ENCODE measurements around the gene FEN1. TPM values are rescaled to one million over a fixed set of nuclear protein-coding genes. Genes with fewer than 3 reads are reported as not detected.

The FEN1 gene
- polyA plus RNA-seq, 2 of the 4 experiments (the other 2 are of a cell fraction), result 38.4 to 105 TPM

DNA sequence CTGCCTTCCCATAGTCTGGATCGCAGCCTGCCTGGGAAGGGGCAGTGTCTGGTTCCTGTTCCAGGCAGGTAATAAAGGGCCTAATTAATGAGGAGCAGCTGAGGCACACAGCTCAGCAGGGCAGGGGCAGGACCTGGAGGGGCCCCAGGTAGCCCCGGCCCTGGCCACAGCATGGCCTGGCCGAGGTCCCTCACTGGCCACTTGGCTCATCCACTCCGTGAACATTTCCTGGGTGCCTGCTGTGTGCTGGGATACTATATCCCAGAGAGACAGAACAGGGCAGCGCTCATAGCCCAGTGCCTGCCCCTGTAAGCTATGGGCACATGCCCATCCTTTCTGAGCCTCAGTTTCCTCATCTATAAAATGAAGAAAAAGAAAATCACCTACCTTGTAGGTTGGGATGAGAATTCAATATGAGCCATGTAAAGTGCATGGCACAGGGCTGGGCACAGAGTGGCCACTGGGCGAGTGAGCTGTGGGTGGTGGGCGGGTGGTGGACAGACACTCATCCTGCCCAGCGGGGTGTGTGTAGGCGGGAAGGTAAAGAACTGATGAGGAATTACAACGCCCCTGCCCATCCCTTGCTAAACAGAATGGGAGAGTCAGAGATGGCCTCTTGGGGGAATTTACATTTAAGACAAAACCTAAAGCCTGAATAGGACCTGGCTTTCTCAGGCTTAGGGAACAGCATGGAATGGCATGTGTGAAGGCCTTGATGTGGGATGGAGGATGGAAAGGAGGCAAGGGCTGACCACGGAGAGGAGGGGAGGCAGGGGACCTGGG, 31.1 kb upstream of the FEN1 start (continued):
- TF ChIP-seq, protein P1, sequence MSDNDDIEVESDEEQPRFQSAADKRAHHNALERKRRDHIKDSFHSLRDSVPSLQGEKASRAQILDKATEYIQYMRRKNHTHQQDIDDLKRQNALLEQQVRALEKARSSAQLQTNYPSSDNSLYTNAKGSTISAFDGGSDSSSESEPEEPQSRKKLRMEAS (IDR thresholded peaks at IDR 0.05), result no peak
- no peak for TF ChIP-seq HOXB13 (CRISPR knock-in tag; IDR thresholded peaks at IDR 0.05; ENCODE audit: low read depth)
- TF ChIP-seq NFE2L2 (conservative IDR thresholded peaks at IDR 0.05; ENCODE audit: low read length), result no peak
- no peak for TF ChIP-seq POLR2AphosphoS2 (conservative IDR thresholded peaks at IDR 0.05; ENCODE audit: low read length)

DNA sequence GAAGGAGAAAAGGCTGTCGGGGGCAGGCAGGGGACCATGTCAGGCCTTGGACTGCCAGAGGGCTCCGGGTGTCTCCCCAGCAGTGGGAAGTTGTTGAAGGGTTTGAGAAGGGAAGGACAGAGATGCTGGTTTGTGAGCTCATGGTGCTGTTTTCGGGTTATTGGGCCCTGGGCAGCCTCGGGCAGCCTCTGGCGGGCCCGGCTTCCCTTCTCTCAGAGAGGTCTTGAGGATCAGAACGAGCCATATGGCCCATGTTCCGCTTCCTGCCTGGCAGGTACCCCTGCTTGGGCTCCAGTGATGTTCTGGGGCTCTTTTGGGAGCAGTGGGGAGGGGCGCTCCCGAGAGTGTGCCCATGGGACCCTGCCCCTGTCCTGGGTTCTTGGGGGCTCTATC, 30.5 kb upstream of the FEN1 start:
- no peak for DNase-seq (ENCODE audit: low read depth in 1 of 2, low spot score in 1 of 2)
- TF ChIP-seq, protein P2, sequence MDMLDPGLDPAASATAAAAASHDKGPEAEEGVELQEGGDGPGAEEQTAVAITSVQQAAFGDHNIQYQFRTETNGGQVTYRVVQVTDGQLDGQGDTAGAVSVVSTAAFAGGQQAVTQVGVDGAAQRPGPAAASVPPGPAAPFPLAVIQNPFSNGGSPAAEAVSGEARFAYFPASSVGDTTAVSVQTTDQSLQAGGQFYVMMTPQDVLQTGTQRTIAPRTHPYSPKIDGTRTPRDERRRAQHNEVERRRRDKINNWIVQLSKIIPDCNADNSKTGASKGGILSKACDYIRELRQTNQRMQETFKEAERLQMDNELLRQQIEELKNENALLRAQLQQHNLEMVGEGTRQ (IDR thresholded peaks at IDR 0.05), result no peak
- no peak for TF ChIP-seq RAD21 (conservative IDR thresholded peaks at IDR 0.05 in 1 of 2, IDR thresholded peaks at IDR 0.05 in 1 of 2)
- TF ChIP-seq MYC (IDR thresholded peaks at IDR 0.05; ENCODE audit: borderline replicate concordance, low read length), result no peak
- TF ChIP-seq HOXB13 (CRISPR knock-in tag; IDR thresholded peaks at IDR 0.05; ENCODE audit: low read depth), result no peak
- no peak for TF ChIP-seq SMC3 (IDR thresholded peaks at IDR 0.05)
- TF ChIP-seq GATA3 (IDR thresholded peaks at IDR 0.05; ENCODE audit: borderline replicate concordance), result no peak
- TF ChIP-seq KDM1A (IDR thresholded peaks at IDR 0.05; ENCODE audit: low read depth), result no peak
- TF ChIP-seq POLR2A (IDR thresholded peaks at IDR 0.05; ENCODE audit: low read length), result no peak
- TF ChIP-seq, protein P3, sequence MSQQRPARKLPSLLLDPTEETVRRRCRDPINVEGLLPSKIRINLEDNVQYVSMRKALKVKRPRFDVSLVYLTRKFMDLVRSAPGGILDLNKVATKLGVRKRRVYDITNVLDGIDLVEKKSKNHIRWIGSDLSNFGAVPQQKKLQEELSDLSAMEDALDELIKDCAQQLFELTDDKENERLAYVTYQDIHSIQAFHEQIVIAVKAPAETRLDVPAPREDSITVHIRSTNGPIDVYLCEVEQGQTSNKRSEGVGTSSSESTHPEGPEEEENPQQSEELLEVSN (IDR thresholded peaks at IDR 0.05; ENCODE audit: borderline replicate concordance, low read depth), result no peak
- TF ChIP-seq HEYL (CRISPR knock-in tag; IDR thresholded peaks at IDR 0.05), result no peak
- no peak for TF ChIP-seq HOXB5 (CRISPR knock-in tag; IDR thresholded peaks at IDR 0.05)
- TF ChIP-seq JUN (IDR thresholded peaks at IDR 0.05), result no peak
- TF ChIP-seq, protein P4, sequence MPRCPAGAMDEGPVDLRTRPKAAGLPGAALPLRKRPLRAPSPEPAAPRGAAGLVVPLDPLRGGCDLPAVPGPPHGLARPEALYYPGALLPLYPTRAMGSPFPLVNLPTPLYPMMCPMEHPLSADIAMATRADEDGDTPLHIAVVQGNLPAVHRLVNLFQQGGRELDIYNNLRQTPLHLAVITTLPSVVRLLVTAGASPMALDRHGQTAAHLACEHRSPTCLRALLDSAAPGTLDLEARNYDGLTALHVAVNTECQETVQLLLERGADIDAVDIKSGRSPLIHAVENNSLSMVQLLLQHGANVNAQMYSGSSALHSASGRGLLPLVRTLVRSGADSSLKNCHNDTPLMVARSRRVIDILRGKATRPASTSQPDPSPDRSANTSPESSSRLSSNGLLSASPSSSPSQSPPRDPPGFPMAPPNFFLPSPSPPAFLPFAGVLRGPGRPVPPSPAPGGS (IDR thresholded peaks at IDR 0.05), result no peak
- no peak for TF ChIP-seq PHF8 (IDR thresholded peaks at IDR 0.05; ENCODE audit: borderline replicate concordance, low read depth)
- TF ChIP-seq, protein P5, sequence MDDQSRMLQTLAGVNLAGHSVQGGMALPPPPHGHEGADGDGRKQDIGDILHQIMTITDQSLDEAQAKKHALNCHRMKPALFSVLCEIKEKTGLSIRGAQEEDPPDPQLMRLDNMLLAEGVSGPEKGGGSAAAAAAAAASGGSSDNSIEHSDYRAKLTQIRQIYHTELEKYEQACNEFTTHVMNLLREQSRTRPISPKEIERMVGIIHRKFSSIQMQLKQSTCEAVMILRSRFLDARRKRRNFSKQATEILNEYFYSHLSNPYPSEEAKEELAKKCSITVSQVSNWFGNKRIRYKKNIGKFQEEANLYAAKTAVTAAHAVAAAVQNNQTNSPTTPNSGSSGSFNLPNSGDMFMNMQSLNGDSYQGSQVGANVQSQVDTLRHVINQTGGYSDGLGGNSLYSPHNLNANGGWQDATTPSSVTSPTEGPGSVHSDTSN (IDR thresholded peaks at IDR 0.05), result no peak
- TF ChIP-seq, protein P6, sequence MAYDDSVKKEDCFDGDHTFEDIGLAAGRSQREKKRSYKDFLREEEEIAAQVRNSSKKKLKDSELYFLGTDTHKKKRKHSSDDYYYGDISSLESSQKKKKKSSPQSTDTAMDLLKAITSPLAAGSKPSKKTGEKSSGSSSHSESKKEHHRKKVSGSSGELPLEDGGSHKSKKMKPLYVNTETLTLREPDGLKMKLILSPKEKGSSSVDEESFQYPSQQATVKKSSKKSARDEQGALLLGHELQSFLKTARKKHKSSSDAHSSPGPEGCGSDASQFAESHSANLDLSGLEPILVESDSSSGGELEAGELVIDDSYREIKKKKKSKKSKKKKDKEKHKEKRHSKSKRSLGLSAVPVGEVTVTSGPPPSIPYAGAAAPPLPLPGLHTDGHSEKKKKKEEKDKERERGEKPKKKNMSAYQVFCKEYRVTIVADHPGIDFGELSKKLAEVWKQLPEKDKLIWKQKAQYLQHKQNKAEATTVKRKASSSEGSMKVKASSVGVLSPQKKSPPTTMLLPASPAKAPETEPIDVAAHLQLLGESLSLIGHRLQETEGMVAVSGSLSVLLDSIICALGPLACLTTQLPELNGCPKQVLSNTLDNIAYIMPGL (CRISPR knock-in tag; IDR thresholded peaks at IDR 0.05; ENCODE audit: borderline replicate concordance), result no peak
- TF ChIP-seq HOXA7 (CRISPR knock-in tag; IDR thresholded peaks at IDR 0.05), result no peak
- TF ChIP-seq CEBPB (IDR thresholded peaks at IDR 0.05), result no peak
- no peak for TF ChIP-seq NPAS2 (CRISPR knock-in tag; IDR thresholded peaks at IDR 0.05; ENCODE audit: borderline replicate concordance)
- H3K4me3 ChIP-seq, result no peak overlapping the region
- POLR2A ChIA-PET, result no interaction called here
- H3K4me1 ChIP-seq, result peaks cover 75% of the 10 kb centered on the region
- no peaks in the 10 kb centered on the region for H3K9me3 ChIP-seq
- no peak for FAIRE-seq
- peak overlapping the region in 1 of 2 experiments; percentile 56; a peak in 3 of 6 replicates for H3K27ac ChIP-seq
- CTCF ChIA-PET, result interaction anchor here (1.0 kb wide), 1 partner anchor 26 kb away, joined by 3 read pairs; no protein-coding TSS in a partner anchor
- H3K4me2 ChIP-seq, result no peak overlapping the region
- ATAC-seq, result no peak
- WGBS (ENCODE audit: missing lambda C conversion rate), result 83% methylated on average over 8 of the region's 10 CpGs

Measured in A549 (cell line).